Karpas-422 (cell line): ENCODE results near the gene NDUFB10. TPM values are rescaled to one million over a fixed set of nuclear protein-coding genes. Genes with fewer than 3 reads are reported as not detected.

ENCODE experiments used
- DNase-seq: peaks from one replicate; pipeline ENCODE4 v3.0.0-alpha.2; 2015
- H2AFZ ChIP-seq: fragments of 200-600 bp; sonication (generic); 2 replicates; pipeline ENCODE4 v1.6.1; 2014; ENCODE audit warnings: antibody characterized with exemption, low read length, mixed read lengths
- H3K27ac ChIP-seq: fragments of 200-600 bp; sonication (generic); 2 replicates; pipeline ENCODE4 v1.5.1; 2014; ENCODE audit warnings: mild to moderate bottlenecking, low read length, moderate library complexity
- H3K27me3 ChIP-seq: fragments of 200-600 bp; sonication (generic); 2 replicates; pipeline ENCODE4 v1.6.1; 2014; ENCODE audit warnings: low read length, mixed read lengths
- H3K36me3 ChIP-seq: fragments of 200-600 bp; sonication (generic); 2 replicates; pipeline ENCODE4 v1.6.1; 2014; ENCODE audit warnings: low read length, mixed read lengths; ENCODE audit not compliant: insufficient read depth
- H3K4me1 ChIP-seq: fragments of 200-600 bp; sonication (generic); 2 replicates; pipeline ENCODE4 v1.6.1; 2014; ENCODE audit warnings: mild to moderate bottlenecking, low read length, mixed read lengths
- H3K4me2 ChIP-seq: fragments of 200-600 bp; sonication (generic); 2 replicates; pipeline ENCODE4 v1.6.1; 2014; ENCODE audit warnings: low read length, low read depth, mild to moderate bottlenecking; ENCODE audit not compliant: poor library complexity, severe bottlenecking
- H3K4me3 ChIP-seq: fragments of 200-600 bp; sonication (generic); 2 replicates; pipeline ENCODE4 v1.5.1; 2014; ENCODE audit warnings: mild to moderate bottlenecking, antibody characterized with exemption, low read length, mixed read lengths
- H3K79me2 ChIP-seq: fragments of 200-600 bp; sonication (generic); 2 replicates; pipeline ENCODE4 v1.6.1; 2014; ENCODE audit warnings: mild to moderate bottlenecking, low read length, mixed read lengths
- H3K9ac ChIP-seq: fragments of 200-600 bp; sonication (generic); 2 replicates; pipeline ENCODE4 v1.6.0; 2014; ENCODE audit warnings: low read length
- H3K9me2 ChIP-seq: fragments of 200-600 bp; sonication (generic), shearing (Covaris generic); replicated peaks from 2 replicates; pipeline ENCODE4 v1.6.0; 2014; ENCODE audit warnings: mild to moderate bottlenecking, low read length, moderate library complexity; ENCODE audit not compliant: insufficient read depth
- H3K9me3 ChIP-seq: fragments of 300-700, 200-600 bp; sonication (generic); 2 replicates; pipeline ENCODE4 v1.6.1; 2014; ENCODE audit warnings: low read length, mixed read lengths
- H4K20me1 ChIP-seq: fragments of 200-600 bp; sonication (generic); 2 replicates; pipeline ENCODE4 v1.6.1; 2014; ENCODE audit warnings: mild to moderate bottlenecking, antibody characterized with exemption, low read length, low read depth; ENCODE audit not compliant: insufficient read depth
- small RNA-seq: library from RNA; depleted of rRNA; stranded (forward); fragments of <200 nt; gene quantifications from one replicate; pipeline ENCODE3, GENCODE V24; 2014
- total RNA-seq: library from RNA; depleted of rRNA; stranded (reverse); fragments of >200 nt; shearing (Covaris generic); gene quantifications from 2 replicates; pipeline ENCODE4 v1.2.3, GENCODE V29; 2014; ENCODE audit warnings: low replicate concordance; rRNA removed

The NDUFB10 gene
- total RNA-seq, 1 experiment from 2014 or later, result 288 TPM

DNA sequence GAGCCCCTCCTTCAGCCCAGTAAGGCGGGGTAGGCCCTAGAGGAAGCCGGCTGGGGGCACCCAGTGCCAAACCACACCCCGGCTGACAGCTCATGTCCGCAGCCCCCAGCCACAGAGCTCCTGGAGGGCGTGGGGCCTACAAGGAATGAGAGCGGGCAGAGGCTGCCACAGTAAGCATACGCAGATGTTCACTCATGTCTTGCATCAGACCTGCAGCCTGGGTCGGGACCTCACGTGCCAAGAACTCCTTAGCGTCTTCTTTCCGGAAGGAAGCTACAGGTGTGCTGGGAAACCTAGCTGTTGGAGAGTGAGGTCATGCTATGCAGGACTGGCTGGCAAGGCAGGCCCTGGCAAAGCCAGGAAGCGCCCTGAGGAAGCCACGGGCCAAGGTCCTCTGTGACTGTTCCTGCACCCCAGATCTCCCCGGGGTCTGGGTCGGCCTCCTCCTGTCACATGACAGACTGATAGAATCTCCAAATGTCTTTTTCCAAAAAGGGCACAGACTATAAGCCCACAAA is 48.7 kb downstream of the NDUFB10 start:
- Histone ChIP-seq H3K4me2 (peak overlapping the region; percentile 93), H3K36me3 (peaks cover 6% of the 10 kb centered on the region), H3K4me3 (peak overlapping the region; percentile 100), H3K79me2 (peaks cover 69% of the 10 kb centered on the region), H2AFZ (no peak overlapping the region), H4K20me1 (peaks cover 60% of the 10 kb centered on the region), H3K9ac (peak overlapping the region; percentile 98), H3K27me3 (no peaks in the 10 kb centered on the region), H3K4me1 (peaks cover 55% of the 10 kb centered on the region), H3K9me3 (no peaks in the 10 kb centered on the region), H3K9me2 (no peaks in the 10 kb centered on the region), H3K27ac (peak overlapping the region; percentile 46; the same call in 1 of the 2 replicates)
- DNase-seq, result no peak

DNA sequence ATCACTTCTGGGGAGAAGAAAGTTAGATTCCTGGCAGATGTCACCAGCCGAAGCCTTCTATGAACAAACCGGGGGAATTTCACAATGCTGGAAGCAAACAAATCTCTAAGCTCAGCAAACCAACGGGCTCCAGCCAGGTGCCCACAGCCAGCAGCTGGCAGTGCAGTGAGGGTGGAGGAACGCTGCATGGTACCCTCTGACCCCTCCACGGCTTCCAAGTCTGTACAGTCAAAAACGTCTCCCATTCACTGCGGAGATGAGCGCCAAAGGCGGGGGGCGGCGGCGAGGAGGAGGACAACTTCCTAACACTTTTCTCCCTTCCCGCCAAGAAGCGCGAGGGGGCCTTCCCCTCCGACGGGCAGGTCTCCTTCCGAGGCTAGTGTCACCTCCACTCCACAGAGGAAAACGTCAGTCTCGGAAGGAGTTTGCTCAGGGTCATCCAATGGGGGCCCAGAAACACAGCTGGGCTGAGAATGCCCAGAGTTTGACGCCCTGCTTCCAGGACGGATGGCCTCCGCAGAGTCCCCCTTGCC is 49.4 kb downstream of the NDUFB10 start:
- no peak overlapping the region for H2AFZ ChIP-seq

DNA sequence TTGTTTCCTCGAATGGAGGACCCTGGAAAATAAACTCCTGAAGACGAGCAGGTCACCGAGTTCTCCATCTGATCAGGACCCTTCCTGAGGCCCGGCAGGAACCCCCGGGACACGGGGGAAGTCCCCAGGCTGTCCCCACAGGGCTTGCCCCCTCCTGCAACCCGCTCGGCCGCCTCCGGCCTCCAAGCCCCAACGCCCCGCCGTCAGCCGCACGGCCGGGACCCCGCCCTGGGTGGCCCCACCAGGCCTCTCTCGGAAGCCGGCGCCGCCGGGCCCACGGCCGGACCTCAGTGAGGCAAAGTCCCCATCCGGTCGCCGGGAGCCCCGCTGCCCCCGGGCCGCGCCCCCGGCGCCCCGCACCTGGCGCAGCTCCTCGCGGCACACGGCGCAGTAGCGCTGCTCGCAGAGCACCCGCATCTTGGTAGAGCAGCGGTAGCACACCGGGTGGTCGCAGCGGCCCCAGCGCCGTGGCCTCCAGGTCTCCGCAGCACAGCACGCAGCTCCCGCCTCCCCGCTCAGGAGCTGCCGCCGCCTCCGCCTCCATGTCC is 49.9 kb downstream of the NDUFB10 start:
- Histone ChIP-seq H3K36me3 (no peaks in the 10 kb centered on the region), H4K20me1 (peaks cover 50% of the 10 kb centered on the region), H3K27ac (peak overlapping the region; percentile 46; the same call in 1 of the 2 replicates), H3K27me3 (no peaks in the 10 kb centered on the region), H3K4me1 (peaks cover 51% of the 10 kb centered on the region), H3K9me2 (no peaks in the 10 kb centered on the region), H3K9me3 (no peaks in the 10 kb centered on the region), H3K79me2 (peaks cover 62% of the 10 kb centered on the region), H3K4me2 (peak overlapping the region; percentile 93), H2AFZ (no peak overlapping the region), H3K4me3 (peak overlapping the region; percentile 100), H3K9ac (peak overlapping the region; percentile 98)
- DNase-seq, result no peak

More for the DNA sequence above, 49.4 kb downstream of the NDUFB10 start:
- no peaks in the 10 kb centered on the region for H3K9me2 ChIP-seq
- peak overlapping the region; percentile 98 for H3K9ac ChIP-seq
- peak; percentile 66 for DNase-seq
- peak overlapping the region; percentile 93 for H3K4me2 ChIP-seq
- peaks cover 53% of the 10 kb centered on the region for H4K20me1 ChIP-seq
- H3K9me3 ChIP-seq, result no peaks in the 10 kb centered on the region
- H3K27ac ChIP-seq, result peak overlapping the region; percentile 46; the same call in 1 of the 2 replicates
- H3K4me3 ChIP-seq, result peak overlapping the region; percentile 100
- H3K27me3 ChIP-seq, result no peaks in the 10 kb centered on the region
- peaks cover 55% of the 10 kb centered on the region for H3K4me1 ChIP-seq
- peaks cover 63% of the 10 kb centered on the region for H3K79me2 ChIP-seq
- no peaks in the 10 kb centered on the region for H3K36me3 ChIP-seq

DNA sequence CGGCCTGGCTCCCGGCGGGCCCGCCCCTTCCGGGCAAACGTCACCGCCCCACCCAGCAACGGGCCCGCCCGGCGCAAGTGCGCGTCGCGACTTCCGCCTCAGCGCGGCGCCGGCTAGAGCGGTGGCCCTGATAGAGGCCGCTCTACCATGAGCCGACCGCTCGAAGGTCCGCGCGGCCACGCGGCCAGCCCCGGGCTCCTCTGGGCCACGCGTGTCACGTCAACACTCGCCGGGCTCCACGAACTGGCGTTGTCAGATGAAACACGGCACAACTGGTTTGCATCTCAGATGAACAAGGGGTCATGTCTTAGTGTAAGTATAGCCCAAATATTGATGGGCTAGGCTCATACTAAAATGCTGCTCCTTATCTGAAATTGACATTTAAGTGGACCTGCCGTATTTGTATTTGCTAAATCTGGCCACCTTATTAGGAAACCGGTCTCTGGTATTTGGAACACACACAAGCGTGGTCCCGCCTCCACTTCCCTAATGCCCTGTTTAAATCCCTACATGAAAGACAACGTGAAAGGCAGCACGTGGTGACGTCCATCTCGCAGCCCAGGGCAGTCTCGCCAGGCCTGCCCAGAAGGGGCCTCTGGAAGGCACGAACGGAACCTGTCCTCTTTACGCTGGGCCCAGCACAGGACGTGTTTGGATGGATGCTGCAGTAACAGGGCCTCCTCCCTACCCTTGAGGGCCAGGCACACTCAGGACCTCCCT is 50.6 kb downstream of the NDUFB10 start, which contains the start of gene ZNF598:
Gene ZNF598, minus strand, starts transcription at position 31 of the 720 bp plus-strand sequence.
- peak within 1 kb of the TSS; percentile 100 for H3K4me3 ChIP-seq
- no peaks in the 10 kb centered on the region for H3K9me3 ChIP-seq
- no peaks in the 10 kb centered on the region for H3K27me3 ChIP-seq
- H3K36me3 ChIP-seq, result no peaks in the 10 kb centered on the region
- H2AFZ ChIP-seq, result no peak within 1 kb of the TSS; the same call in 1 of the 2 replicates
- peak within 1 kb of the TSS; percentile 98 for H3K9ac ChIP-seq
- H4K20me1 ChIP-seq, result peaks cover 42% of the 10 kb centered on the region
- peak within 1 kb of the TSS; percentile 57 for H3K27ac ChIP-seq
- H3K4me2 ChIP-seq, result peak within 1 kb of the TSS; percentile 93
- peaks cover 46% of the 10 kb centered on the region for H3K4me1 ChIP-seq
- peaks cover 56% of the 10 kb centered on the region for H3K79me2 ChIP-seq
- DNase-seq, result peak; percentile 95
- no peaks in the 10 kb centered on the region for H3K9me2 ChIP-seq

Small RNA genes within 50 kb of the gene (small RNA-seq; reads per million reads assigned to genes)
- gene AC005363.2 (not detected), gene SNORA10 (not detected), gene SNORA64 (not detected)

Other genes starting within 250 kb of the NDUFB10 start
- 35.9 and 83.0 TPM in 2 replicates for gene NME3, start 188.0 kb upstream of the NDUFB10 start, total RNA-seq
- gene EME2, start 186.7 kb upstream of the NDUFB10 start, total RNA-seq, result 7.7 and 27.2 TPM in 2 replicates
- 101 and 177 TPM in 2 replicates for gene MRPS34, start 186.4 kb upstream of the NDUFB10 start, total RNA-seq
- 38.5 and 73.9 TPM in 2 replicates for gene SPSB3, start 177.0 kb upstream of the NDUFB10 start, total RNA-seq
- gene NUBP2, start 176.6 kb upstream of the NDUFB10 start, total RNA-seq, result 35.9 and 66.3 TPM in 2 replicates
- not detected in 2 replicates for gene IGFALS, start 165.8 kb upstream of the NDUFB10 start, total RNA-seq
- gene HAGH, start 132.7 kb upstream of the NDUFB10 start, total RNA-seq, result 38.4 and 126 TPM in 2 replicates
- 12.6 and 24.6 TPM in 2 replicates for gene FAHD1, start 132.3 kb upstream of the NDUFB10 start, total RNA-seq
- gene MEIOB, start 87.4 kb upstream of the NDUFB10 start, total RNA-seq, result not detected in 2 replicates
- gene HS3ST6, start 41.1 kb upstream of the NDUFB10 start, total RNA-seq, result not detected in 2 replicates
- 4.8 and 18.1 TPM in 2 replicates for gene MSRB1, start 16.3 kb upstream of the NDUFB10 start, total RNA-seq
- not detected in 2 replicates for gene RPL3L, start 4.8 kb upstream of the NDUFB10 start, total RNA-seq
- 3,837 and 4,799 TPM in 2 replicates for gene RPS2, start 5.3 kb downstream of the NDUFB10 start, total RNA-seq
- not detected in 2 replicates for gene RNF151, start 7.3 kb downstream of the NDUFB10 start, total RNA-seq
- 25.4 and 48.6 TPM in 2 replicates for gene TBL3, start 12.5 kb downstream of the NDUFB10 start, total RNA-seq
- gene NOXO1, start 21.9 kb downstream of the NDUFB10 start, total RNA-seq, result not detected in 2 replicates
- gene GFER, start 24.7 kb downstream of the NDUFB10 start, total RNA-seq, result 17.0 and 43.8 TPM in 2 replicates
- gene SYNGR3, start 30.4 kb downstream of the NDUFB10 start, total RNA-seq, result 5.3 and 16.3 TPM in 2 replicates
- 12.6 and 20.5 TPM in 2 replicates for gene ZNF598, start 50.3 kb downstream of the NDUFB10 start, total RNA-seq
- gene NPW, start 60.2 kb downstream of the NDUFB10 start, total RNA-seq, result 3.0 TPM in 1 of 2 replicates, not detected in the other
- not detected in 2 replicates for gene NHERF2, start 67.4 kb downstream of the NDUFB10 start, total RNA-seq
- gene NTHL1, start 88.3 kb downstream of the NDUFB10 start, total RNA-seq, result 23.2 and 52.2 TPM in 2 replicates
- 33.3 and 64.5 TPM in 2 replicates for gene TSC2, start 88.4 kb downstream of the NDUFB10 start, total RNA-seq
- gene PKD1, start 176.4 kb downstream of the NDUFB10 start, total RNA-seq, result 72.8 and 110 TPM in 2 replicates
- gene RAB26, start 189.1 kb downstream of the NDUFB10 start, total RNA-seq, result 12.8 and 15.0 TPM in 2 replicates
- 68.3 and 110 TPM in 2 replicates for gene TRAF7, start 196.2 kb downstream of the NDUFB10 start, total RNA-seq
- 0.14 TPM in 1 of 2 replicates, not detected in the other for gene CASKIN1, start 237.1 kb downstream of the NDUFB10 start, total RNA-seq
- 46.3 and 67.0 TPM in 2 replicates for gene MLST8, start 245.9 kb downstream of the NDUFB10 start, total RNA-seq